ENCODE data around the gene FFAR2. TPM values are rescaled to one million over a fixed set of nuclear protein-coding genes. Genes with fewer than 3 reads are reported as not detected.
A peak's percentile ranks its signal among the peaks of the same experiment; 100 is the strongest.
"Not testable (repeated sequence)": the region's sequence is repeated elsewhere in the genome, so short reads cannot be mapped to it uniquely, and the experiment has no call there.

Gene FFAR2
- total RNA-seq, 1 donor from 2014 or later = 0.17 TPM

- no peak for DNase-seq (ENCODE audit: low spot score)
Observed at GRCh38 chr19:35455616-35456201, 7.7 kb downstream of the FFAR2 start.

- no peak for DNase-seq (ENCODE audit: low spot score)
Observed at GRCh38 chr19:35457173-35457572, 9.1 kb downstream of the FFAR2 start.

GRCh38 chr19:35458192-35458591 is 10.1 kb downstream of the FFAR2 start:
- DNase-seq (ENCODE audit: low spot score) = no peak

DNA sequence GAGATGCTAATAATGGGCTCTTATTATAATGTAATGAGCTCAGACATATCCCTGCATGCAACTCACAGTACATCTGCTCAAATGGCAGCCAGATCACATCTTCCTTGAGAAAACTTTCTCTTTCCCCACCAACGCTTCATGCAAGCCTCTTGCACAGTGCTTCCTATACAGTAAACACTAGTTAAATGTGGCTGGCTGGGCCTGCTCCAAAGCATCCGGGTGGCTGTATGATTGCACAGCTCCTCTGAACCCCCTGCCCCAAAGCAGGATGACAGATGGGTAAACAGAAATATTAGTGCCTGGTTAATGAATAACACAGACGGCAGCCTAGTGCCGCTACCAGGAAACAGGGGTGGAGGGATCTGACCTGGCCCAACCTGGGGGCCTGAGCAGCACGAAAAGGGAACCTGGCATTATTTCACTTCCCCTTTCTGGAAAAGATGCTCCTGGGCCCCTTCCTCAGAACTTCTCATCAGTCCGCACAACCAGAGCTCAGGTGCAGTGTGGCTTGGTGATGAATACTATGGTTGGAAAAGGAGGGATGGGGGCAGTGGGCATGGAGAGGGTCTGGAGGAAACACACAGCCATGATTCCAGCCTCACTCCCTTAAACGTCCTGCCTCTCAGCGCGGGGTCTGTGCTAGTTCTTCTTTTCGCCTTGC is 10.8 kb downstream of the FFAR2 start:
- no peak for DNase-seq (ENCODE audit: low spot score)

DNA sequence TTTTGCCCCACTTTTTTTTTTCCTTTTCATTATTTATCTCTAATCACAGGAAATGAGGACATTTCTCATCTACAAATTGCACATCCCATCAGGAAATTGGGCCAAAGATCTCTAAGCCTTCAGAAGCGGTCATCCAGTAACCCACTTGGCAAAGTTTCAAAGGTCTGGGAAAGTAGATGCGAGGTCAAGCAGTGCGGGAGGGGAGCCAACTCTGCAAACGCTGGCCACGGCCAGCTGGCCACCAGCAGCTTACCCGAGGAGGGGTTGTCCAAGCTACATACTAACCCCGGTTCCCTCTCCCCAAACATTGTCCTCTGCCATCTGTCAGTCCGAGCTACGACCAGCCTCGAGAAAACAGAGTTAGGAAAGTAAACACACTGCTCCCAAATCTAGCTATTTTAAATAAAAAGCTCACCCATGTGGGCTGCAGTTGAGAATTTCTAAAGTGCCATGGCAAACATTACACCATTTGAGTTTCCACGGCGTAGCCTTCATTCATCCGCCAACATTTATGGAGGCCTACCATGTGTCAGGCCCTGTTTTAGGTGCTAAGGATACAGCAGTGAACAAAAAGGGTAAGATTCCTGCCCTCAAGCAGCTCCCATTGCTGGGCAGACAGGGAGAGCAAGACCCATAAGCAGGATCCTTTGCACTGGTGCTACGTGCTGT is 11.5 kb downstream of the FFAR2 start:
- DNase-seq (ENCODE audit: low spot score) = peak; percentile 43

GRCh38 chr19:35460608-35461007 is 12.6 kb downstream of the FFAR2 start:
- no peak for DNase-seq (ENCODE audit: low spot score)

DNA sequence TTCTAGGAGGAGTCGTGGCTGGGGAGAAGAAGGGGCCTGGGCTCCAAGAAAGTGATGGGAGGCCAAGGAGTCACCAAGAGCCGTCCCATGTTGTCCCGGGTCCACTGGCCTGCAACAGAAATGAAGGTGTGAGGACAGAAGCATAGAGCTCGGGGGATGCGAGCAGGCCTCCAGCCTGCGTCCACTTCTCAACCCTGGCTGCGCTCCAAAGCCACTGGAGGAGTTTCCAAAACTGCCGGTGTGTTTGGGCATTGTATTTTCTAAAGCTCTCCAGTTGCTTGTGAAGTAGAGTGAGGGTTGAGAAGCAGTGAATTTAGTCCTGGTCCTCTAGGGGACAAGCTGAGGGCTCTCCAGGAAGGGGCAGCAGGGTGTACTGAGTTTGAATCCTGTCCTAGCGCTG is 13.0 kb downstream of the FFAR2 start:
- no peak for DNase-seq (ENCODE audit: low spot score)

- not testable (repeated sequence) for DNase-seq (ENCODE audit: low spot score)
Observed at GRCh38 chr19:35461788-35462187, 13.7 kb downstream of the FFAR2 start.

DNA sequence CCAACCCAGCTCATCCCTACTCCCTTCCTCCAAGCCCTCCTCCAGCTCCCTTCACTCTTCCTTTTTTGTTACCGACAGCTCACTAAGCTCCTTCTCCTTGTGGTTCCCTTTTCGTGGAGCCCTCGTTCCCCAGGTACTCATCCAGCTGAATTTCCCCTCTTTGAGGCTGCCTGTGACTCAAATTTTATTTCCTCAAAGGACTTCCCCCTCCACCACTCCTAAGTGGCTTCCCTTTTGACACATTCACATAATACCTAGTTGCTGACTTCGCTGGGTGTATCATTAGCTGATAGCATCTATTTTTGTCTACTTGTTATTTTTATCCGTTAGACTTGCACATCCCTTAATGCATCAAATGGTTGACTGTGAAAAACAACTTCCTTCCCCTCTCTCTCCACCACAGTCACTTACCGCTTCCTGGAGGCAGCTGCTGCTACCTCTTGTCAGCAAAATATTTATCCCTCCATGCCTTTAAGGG is 14.5 kb downstream of the FFAR2 start:
- DNase-seq (ENCODE audit: low spot score) = no peak

DNA sequence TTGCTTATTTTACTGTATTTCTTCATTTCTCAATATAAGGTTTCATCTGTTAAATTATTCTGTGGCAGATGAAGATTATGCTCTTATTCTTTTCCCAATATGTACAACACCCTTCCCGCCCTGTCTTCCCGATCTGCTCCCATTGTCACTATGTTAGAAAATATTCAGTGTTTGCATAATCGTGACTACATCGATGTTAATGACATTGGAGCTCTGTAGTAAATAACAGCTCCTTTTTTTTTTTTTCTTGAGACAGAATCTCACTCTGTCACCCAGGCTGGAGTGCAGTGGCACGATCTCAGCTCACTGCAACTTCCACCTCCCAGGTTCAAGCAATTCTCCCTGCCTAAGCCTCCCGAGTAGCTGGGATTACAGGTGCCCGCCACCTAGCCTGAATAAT is 14.9 kb downstream of the FFAR2 start:
- not testable (repeated sequence) for DNase-seq (ENCODE audit: low spot score)

- no peak for DNase-seq (ENCODE audit: low spot score)
Observed at GRCh38 chr19:35466259-35466658, 18.2 kb downstream of the FFAR2 start.

GRCh38 chr19:35468637-35469036 is 20.6 kb downstream of the FFAR2 start:
- DNase-seq (ENCODE audit: low spot score) = peak; percentile 40

DNA sequence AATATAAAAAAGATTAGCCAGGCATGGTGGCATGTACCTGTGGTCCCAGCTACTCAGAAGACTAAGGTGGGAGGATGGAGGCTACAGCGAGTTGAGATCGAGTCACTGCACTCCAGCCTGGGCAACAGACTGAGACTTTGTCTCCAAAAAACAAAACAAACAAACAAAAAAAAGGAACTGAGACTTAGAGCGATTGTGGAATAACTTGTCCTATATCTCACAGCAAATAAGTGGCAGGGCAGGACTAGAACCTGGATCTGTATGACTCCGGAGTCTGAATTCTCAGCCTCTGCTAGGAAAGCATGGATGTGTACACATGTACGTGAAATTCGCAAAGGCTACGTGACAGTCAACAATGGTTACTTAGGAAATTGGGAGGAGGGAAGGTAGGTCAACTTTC is 22.1 kb downstream of the FFAR2 start:
- no peak for DNase-seq (ENCODE audit: low spot score)

- DNase-seq (ENCODE audit: low spot score) = not testable (repeated sequence)
Observed at GRCh38 chr19:35471075-35471474, 23.0 kb downstream of the FFAR2 start.

GRCh38 chr19:35471946-35472345 is 23.9 kb downstream of the FFAR2 start:
- no peak for DNase-seq (ENCODE audit: low spot score)

DNA sequence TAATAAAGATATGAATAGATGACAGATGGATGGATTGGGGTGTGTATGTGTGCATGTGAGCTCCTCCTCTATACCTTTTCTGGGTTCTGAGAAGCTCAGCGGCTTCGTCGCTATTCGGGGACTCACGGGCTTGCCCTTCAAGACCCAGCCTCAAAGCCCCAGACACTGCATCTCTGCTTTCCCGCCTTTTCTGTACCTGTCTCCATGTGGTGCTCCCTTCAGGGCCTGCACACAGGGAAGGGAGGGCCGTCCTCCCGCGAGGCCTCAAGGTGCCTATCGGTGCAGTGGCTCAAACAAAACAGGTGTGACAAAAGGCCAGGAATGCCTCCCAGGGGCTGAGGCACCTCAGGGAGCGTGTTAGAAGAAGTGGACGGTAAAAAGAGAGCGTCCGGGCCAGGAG is 26.0 kb downstream of the FFAR2 start:
- no peak for DNase-seq (ENCODE audit: low spot score)

DNA sequence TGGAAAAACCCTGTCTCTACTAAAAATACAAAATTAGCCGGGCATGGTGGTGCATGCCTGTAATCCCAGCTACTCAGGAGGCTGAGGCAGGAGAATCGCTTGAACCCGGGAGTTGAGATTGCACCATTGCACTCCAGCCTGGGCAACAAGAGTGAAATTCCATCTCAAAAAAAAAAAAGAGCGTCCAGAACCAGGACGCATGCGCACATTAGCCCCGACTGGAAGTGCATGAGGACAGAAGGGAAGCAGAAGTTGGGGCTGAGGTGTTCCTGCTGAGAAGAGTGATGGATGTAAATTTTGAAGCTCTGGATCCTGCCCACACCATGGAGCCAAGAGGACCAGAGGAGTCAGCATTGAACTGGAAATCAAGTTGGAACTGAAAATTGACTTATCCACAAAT is 26.5 kb downstream of the FFAR2 start:
- DNase-seq (ENCODE audit: low spot score) = not testable (repeated sequence)

DNA sequence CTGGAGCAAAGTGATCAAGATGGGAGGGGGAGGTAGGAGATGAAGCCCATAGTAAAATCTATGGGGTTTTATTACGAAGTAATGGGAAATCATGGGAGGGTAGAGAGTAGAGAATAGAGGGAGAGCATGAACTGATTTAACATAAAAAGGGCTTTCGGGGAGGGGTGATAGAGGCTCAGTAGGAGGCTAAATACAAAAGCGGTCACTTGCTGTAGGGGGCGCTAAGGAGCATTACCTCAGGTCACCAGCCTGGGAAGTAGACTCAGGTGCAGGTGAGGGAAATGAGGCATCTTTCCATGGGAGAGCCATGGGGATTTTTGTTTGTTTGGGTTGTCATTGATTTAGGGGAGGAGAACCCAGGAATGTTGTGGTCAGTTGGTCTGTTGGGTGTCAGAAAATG is 28.1 kb downstream of the FFAR2 start:
- DNase-seq (ENCODE audit: low spot score) = no peak

DNA sequence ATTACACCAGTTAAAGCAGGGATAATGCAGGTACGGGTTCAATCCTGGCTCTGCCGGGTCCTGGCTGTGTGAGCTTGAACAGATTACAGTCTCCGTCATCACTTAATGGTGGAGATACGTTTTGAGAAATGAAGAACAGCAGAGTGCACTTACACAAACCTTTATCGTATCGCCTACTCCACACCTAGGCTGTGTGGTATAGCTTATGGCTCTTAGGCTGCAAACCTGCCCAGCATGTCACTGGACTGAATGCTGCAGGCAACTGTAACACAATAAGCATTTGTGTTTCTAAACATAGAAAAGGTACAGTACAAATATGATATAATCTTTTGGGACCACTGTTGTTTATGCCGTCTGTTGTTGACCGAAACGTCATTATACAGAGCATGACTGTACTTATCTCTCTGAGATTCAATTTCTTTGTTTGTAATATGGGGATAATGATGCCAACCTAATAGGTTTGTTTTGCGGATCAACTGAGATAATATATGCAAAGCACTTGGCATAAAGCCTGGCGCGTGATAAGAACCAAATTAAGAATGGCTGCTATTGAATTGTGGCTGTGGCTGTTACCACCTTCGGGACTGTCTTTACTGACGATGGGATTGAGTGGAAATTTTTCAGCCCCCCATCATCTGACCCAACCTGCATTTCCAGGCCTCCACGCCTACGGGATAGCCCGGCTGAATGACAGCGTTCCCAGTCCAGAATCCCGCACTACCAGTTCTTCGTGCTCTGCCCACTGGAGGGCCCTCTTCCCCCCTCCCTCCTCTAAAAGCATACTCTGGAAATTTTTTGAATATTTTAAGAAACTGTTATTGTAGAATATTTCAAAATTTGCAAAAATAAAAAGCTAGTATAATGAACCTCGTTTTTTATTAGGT is 31.0 kb downstream of the FFAR2 start:
- no peak for DNase-seq (ENCODE audit: low spot score)

GRCh38 chr19:35483089-35483488 is 35.0 kb downstream of the FFAR2 start:
- DNase-seq (ENCODE audit: low spot score) = no peak

DNA sequence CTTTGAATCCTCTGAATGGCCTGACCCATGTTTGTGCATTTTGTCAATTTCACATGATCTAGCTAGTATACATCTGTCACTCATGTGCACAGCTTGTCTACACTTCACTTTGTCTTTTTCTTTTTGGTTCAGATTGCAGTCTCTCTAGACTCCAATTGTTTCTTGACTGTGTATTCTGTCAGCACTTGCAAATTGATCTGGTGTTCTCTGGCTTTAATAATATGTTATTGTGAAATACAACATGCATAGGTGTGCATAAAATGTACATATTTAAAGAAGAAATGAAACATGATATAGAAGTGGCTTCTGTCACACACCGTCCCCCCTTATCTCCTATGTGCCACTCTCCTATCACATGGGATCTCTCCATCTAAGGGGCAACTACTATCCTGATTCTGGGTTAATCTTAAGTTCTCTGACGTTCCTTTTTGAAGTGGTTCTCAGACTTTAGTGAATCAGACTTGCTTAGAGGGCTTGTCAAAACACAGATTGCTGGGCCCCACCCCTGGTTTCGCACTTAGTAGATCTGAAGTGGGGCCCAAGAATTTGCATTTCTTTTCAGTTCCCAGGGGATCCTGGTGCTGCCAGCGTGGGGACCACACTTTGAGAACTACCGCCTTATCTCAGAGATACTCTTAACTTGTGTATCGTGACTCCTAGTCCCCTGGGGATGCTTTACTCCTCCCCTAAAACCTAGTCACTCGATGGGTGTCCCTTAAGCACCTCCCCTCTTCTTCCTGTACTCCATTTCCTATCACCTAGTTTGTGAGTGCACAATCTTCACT is 36.4 kb downstream of the FFAR2 start:
- DNase-seq (ENCODE audit: low spot score) = no peak
